PC-3 (cell line): ENCODE results near the gene FOXP1. TPM values are rescaled to one million over a fixed set of nuclear protein-coding genes. Genes with fewer than 3 reads are reported as not detected.

Experiments used
- ATAC-seq: fragments of 200-7000 bp; cut with Tn5 transposase; 2 replicates; pipeline ENCODE4 v1.9.1; 2020; ENCODE audit warnings: mild to moderate bottlenecking, moderate library complexity
- BruUV-seq: library from RNA; stranded (reverse); fragments of 400-500 nt; replicated peaks from 2 replicates; lab custom pipeline; 2021; lab: Mats Ljungman, UMichigan
- CTCF ChIA-PET: fragments of 300-600 bp; sonication (Branson Sonifier 250); formaldehyde crosslinking; loops from one replicate; lab custom pipeline; 2022; ENCODE audit warnings: antibody characterized with exemption; lab: Charles Lee
- POLR2A ChIA-PET: fragments of 300-600 bp; sonication (Branson Sonifier 250); formaldehyde crosslinking; loops from one replicate; lab custom pipeline; 2022; ENCODE audit warnings: antibody characterized with exemption; ENCODE audit not compliant: unreplicated experiment; lab: Charles Lee
- DNase-seq: peaks from one replicate; pipeline ENCODE4 v3.0.0-alpha.2; 2015
- H2AFZ ChIP-seq: fragments of 300-600 bp; sonication (generic); 2 replicates; pipeline ENCODE4 v1.6.0; 2016; ENCODE audit warnings: antibody characterized with exemption, low read length
- H3F3A ChIP-seq: fragments of 300-600 bp; sonication (generic); one replicate; pipeline ENCODE4 v1.6.0; 2017; ENCODE audit warnings: antibody characterized with exemption, low read length, control low read depth, mild to moderate bottlenecking; ENCODE audit not compliant: unreplicated experiment
- H3K27ac ChIP-seq: fragments of 300-600 bp; sonication (generic); 2 replicates; pipeline ENCODE4 v1.5.1; 2016; ENCODE audit warnings: mild to moderate bottlenecking, low read length
- H3K27me3 ChIP-seq: fragments of 300-600 bp; sonication (generic); 2 replicates; pipeline ENCODE4 v1.6.1; 2016; ENCODE audit warnings: low read length, mixed read lengths
- H3K36me3 ChIP-seq: fragments of 300-600 bp; sonication (generic); 2 replicates; pipeline ENCODE4 v1.6.1; 2016; ENCODE audit warnings: low read depth, mixed run types, low read length, mixed read lengths
- H3K4me1 ChIP-seq: fragments of 300-600 bp; sonication (generic); 2 replicates; pipeline ENCODE4 v1.5.1; 2016; ENCODE audit warnings: low read length; ENCODE audit not compliant: insufficient read depth
- H3K4me2 ChIP-seq: fragments of 300-600 bp; sonication (generic); 2 replicates; pipeline ENCODE4 v1.6.0; 2016; ENCODE audit warnings: low read length
- H3K4me3 ChIP-seq: fragments of 300-600 bp; sonication (generic); 2 replicates; pipeline ENCODE4 v1.5.1; 2016; ENCODE audit warnings: mild to moderate bottlenecking, low read length, mixed read lengths
- H3K79me2 ChIP-seq: fragments of 300-600 bp; sonication (generic); 2 replicates; pipeline ENCODE4 v1.6.1; 2017; ENCODE audit warnings: low read length, mixed read lengths
- H3K9ac ChIP-seq: fragments of 300-600 bp; sonication (generic); 2 replicates; pipeline ENCODE4 v1.6.0; 2016; ENCODE audit warnings: mild to moderate bottlenecking, low read length
- H3K9me2 ChIP-seq: fragments of 300-600 bp; sonication (generic); replicated peaks from 2 replicates; pipeline ENCODE4 v1.6.1; 2016; ENCODE audit warnings: mixed run types, low read length, mixed read lengths
- H3K9me3 ChIP-seq: fragments of 300-600 bp; sonication (generic); 2 replicates; pipeline ENCODE4 v1.6.1; 2016; ENCODE audit warnings: low read length, mixed read lengths
- H4K20me1 ChIP-seq: fragments of 300-600 bp; sonication (generic); 2 replicates; pipeline ENCODE4 v1.6.1; 2016; ENCODE audit warnings: low read length, mixed read lengths
- CTCF ChIP-seq: fragments of 300-600 bp; sonication (generic); conservative IDR thresholded peaks from 2 replicates; pipeline ENCODE4 v1.5.1; 2017; ENCODE audit warnings: antibody characterized with exemption, low read depth, mild to moderate bottlenecking, low read length
- EZH2 ChIP-seq: fragments of 300-600 bp; sonication (generic); IDR thresholded peaks from one replicate; pipeline ENCODE4 v1.6.1; 2017; ENCODE audit warnings: antibody characterized with exemption, mild to moderate bottlenecking, low read length; ENCODE audit not compliant: unreplicated experiment
- EZH2phosphoT487 ChIP-seq: fragments of 300-600 bp; sonication (generic); IDR thresholded peaks from 2 replicates; pipeline ENCODE4 v1.6.1; 2018; ENCODE audit warnings: mild to moderate bottlenecking, antibody characterized with exemption, low read length, borderline replicate concordance
- intact Hi-C: fragments of 100-400 bp; cut with micrococcal nuclease; formaldehyde crosslinking; loops from 2 replicates; pipeline ENCODE4 v1.9.0; 2023
- total RNA-seq: library from RNA; depleted of rRNA; stranded (reverse); fragments of >200 nt; gene quantifications from 2 replicates; pipeline ENCODE4 v1.2.3, GENCODE V29; 2014

FOXP1 gene
- total RNA-seq, 1 experiment from 2014 or later: 35.3 TPM

DNA sequence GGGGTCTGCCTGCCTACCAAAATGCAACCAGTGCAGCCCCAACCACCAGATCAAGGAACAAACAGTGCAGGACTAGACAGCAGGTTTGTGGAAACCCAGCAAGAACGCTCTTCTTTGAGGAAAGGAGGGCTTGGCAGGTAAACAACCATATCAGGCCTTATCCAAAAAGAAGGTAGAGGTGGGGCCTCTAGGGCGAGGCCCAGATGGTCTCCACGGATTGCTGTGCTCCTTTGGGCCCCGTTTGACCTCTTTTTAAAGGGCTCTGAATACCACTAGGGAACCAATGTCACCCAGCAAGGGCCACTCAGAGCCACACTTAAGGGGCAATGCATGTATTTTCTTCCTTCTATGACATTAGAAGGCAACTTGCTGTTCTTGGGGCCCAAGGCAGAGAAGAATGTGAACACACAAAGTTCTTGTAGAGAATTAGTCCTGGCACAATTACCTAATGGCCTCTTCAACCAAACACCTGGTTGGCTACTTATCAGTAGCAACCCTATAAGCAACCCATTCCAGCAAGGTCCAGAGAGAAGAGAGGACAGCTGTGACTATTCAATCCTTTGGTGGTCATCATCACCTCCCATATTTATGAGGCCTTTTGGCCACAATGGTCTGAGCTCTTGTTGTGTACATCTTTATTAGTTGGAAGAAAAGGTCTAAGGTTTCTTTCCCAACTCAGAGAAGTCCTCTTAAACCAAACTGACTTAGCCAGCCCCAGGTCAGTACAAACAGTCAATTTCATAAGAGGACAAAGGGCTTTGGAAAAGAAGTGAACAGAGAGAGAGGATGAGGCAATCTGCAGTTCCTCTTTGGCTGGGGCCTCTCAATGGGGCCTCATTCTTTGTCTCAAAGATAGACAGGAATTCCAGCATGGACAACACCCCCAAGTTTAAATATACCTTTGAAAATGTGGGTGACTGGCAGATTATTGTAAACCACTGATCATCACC is 36.0 kb downstream of the FOXP1 start:
- H3K4me1 ChIP-seq: peaks cover 17% of the 10 kb centered on the region
- no peaks in the 10 kb centered on the region for H3K27me3 ChIP-seq
- no TSS peak for BruUV-seq
- no peak overlapping the region for H3K9ac ChIP-seq
- TF ChIP-seq CTCF (no peak), EZH2 (no peak), EZH2phosphoT487 (no peak)
- ChIA-PET POLR2A (interaction anchor here (0.6 kb wide), 1 partner anchor 44 kb away, joined by 3 read pairs; no protein-coding TSS in a partner anchor), CTCF (no interaction called here)
- no peaks in the 10 kb centered on the region for H3K9me2 ChIP-seq
- H3K9me3 ChIP-seq: no peaks in the 10 kb centered on the region
- H3K4me2 ChIP-seq: no peak overlapping the region
- H3K79me2 ChIP-seq: no peaks in the 10 kb centered on the region
- no peak overlapping the region for H3K4me3 ChIP-seq
- DNase-seq (no peak), ATAC-seq (no peak)
- no peaks in the 10 kb centered on the region for H4K20me1 ChIP-seq
- intact Hi-C loops: no loop called here
- no peak overlapping the region for H2AFZ ChIP-seq
- no peak overlapping the region for H3K27ac ChIP-seq
- no peaks in the 10 kb centered on the region for H3F3A ChIP-seq
- H3K36me3 ChIP-seq: no peaks in the 10 kb centered on the region

DNA sequence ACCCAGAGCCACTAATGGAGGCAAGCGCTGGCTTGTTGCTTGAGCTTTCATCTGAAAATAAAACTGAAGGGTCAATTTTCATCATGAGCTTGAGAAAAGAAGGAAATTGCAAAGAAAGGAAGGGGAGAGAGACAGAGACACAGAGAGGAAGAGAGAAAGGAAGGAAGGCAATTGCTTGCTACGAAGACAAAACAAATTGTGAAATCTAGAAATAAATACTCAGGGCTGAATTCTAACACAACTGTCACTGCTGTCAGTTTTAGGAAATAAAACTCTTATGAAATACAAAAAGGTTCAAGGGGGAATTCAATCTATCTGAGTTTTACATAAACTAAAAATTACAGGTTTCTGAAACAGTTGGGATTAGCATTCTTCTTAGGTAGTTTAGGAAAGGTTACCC is 36.7 kb downstream of the FOXP1 start:
- H3K36me3 ChIP-seq: no peaks in the 10 kb centered on the region
- H3K27me3 ChIP-seq: no peaks in the 10 kb centered on the region
- H3K27ac ChIP-seq: no peak overlapping the region
- H3K9ac ChIP-seq: no peak overlapping the region
- H3K4me2 ChIP-seq: no peak overlapping the region
- no peak for DNase-seq
- H3K4me1 ChIP-seq: peaks cover 23% of the 10 kb centered on the region
- no peaks in the 10 kb centered on the region for H3F3A ChIP-seq
- intact Hi-C loops: no loop called here
- POLR2A ChIA-PET: interaction anchor here (0.6 kb wide), 1 partner anchor 43 kb away, joined by 3 read pairs; no protein-coding TSS in a partner anchor
- BruUV-seq: no TSS peak
- H3K9me3 ChIP-seq: no peaks in the 10 kb centered on the region
- H3K79me2 ChIP-seq: no peaks in the 10 kb centered on the region
- TF ChIP-seq EZH2phosphoT487 (no peak), CTCF (no peak), EZH2 (no peak)
- no peaks in the 10 kb centered on the region for H4K20me1 ChIP-seq
- no peak overlapping the region for H2AFZ ChIP-seq
- ATAC-seq: no peak
- CTCF ChIA-PET: no interaction called here
- H3K4me3 ChIP-seq: no peak overlapping the region
- no peaks in the 10 kb centered on the region for H3K9me2 ChIP-seq

DNA sequence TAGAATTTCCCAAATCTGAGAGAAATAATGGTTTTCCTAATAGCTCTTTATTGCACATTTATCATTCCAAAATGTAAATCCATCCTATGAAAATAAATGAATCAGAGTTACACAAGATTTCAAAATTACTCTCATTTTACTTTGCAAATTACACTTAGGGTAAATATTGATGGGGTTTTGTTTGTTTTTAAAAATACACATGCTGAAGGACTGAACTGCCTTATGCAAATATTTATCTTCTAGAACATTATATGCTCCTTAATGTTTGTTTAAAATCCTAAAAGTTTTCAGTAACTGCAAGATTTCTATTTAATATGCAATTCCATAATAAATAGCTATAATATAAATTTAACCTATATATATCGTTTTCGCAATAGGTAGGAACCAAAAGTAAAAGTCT is 38.2 kb downstream of the FOXP1 start:
- CTCF ChIA-PET: no interaction called here
- no TSS peak for BruUV-seq
- intact Hi-C loops: loop anchor here (1.0 kb wide), 1 partner anchor 33 kb away; no protein-coding TSS in a partner anchor
- no peaks in the 10 kb centered on the region for H3K9me3 ChIP-seq
- no peaks in the 10 kb centered on the region for H3K27me3 ChIP-seq
- H3K36me3 ChIP-seq: no peaks in the 10 kb centered on the region
- no peaks in the 10 kb centered on the region for H3K9me2 ChIP-seq
- no peak overlapping the region for H3K4me3 ChIP-seq
- ATAC-seq (peak; percentile 58), DNase-seq (peak; percentile 24)
- no peaks in the 10 kb centered on the region for H3F3A ChIP-seq
- POLR2A ChIA-PET: interaction anchor here (0.7 kb wide), 1 partner anchor 37 kb away, joined by 3 read pairs; no protein-coding TSS in a partner anchor
- no peaks in the 10 kb centered on the region for H4K20me1 ChIP-seq
- H3K79me2 ChIP-seq: no peaks in the 10 kb centered on the region
- H3K4me2 ChIP-seq: no peak overlapping the region
- H2AFZ ChIP-seq: no peak overlapping the region
- peaks cover 15% of the 10 kb centered on the region for H3K4me1 ChIP-seq
- TF ChIP-seq CTCF (no peak), EZH2phosphoT487 (no peak), EZH2 (no peak)
- H3K27ac ChIP-seq: no peak overlapping the region
- no peak overlapping the region for H3K9ac ChIP-seq
